KMS-11 (cell line): Measurements from ENCODE around the gene ZNF208.
"Not testable (repeated sequence)": the region's sequence is repeated elsewhere in the genome, so short reads cannot be mapped to it uniquely, and the experiment has no call there.

Experiments
- H2AFZ ChIP-seq: fragments of 200-600 bp; sonication (generic); 2 replicates; pipeline ENCODE4 v1.6.1; 2016; ENCODE audit warnings: antibody characterized with exemption, mixed run types, low read depth
- H3K27ac ChIP-seq: fragments of 200-600 bp; sonication (generic); 2 replicates; pipeline ENCODE4 v1.6.1; 2016; ENCODE audit warnings: mild to moderate bottlenecking, mixed run types
- H3K27me3 ChIP-seq: fragments of 200-600 bp; sonication (generic); 2 replicates; pipeline ENCODE4 v1.6.1; 2017; ENCODE audit warnings: mild to moderate bottlenecking, low read depth, mixed run types, moderate library complexity; ENCODE audit not compliant: insufficient read depth
- H3K36me3 ChIP-seq: fragments of 200-600 bp; sonication (generic); 2 replicates; pipeline ENCODE4 v1.6.1; 2017; ENCODE audit warnings: mild to moderate bottlenecking, mixed run types; ENCODE audit not compliant: insufficient read depth
- H3K4me1 ChIP-seq: fragments of 200-600 bp; sonication (generic); 2 replicates; pipeline ENCODE4 v1.6.1; 2016; ENCODE audit warnings: mild to moderate bottlenecking, low read depth, mixed run types; ENCODE audit not compliant: poor library complexity, severe bottlenecking
- H3K4me2 ChIP-seq: fragments of 200-600 bp; sonication (generic); 2 replicates; pipeline ENCODE4 v1.7.0; 2016; ENCODE audit warnings: mild to moderate bottlenecking, mixed run types
- H3K4me3 ChIP-seq: fragments of 200-600 bp; sonication (generic); IDR thresholded peaks from 2 replicates; pipeline ENCODE4 v1.6.1; 2017; ENCODE audit warnings: low read depth, low read length, mixed read lengths; ENCODE audit not compliant: insufficient read depth
- H3K79me2 ChIP-seq: fragments of 200-600 bp; sonication (generic); 2 replicates; pipeline ENCODE4 v1.6.1; 2016; ENCODE audit warnings: low read depth, mixed run types; ENCODE audit not compliant: insufficient read depth
- H3K9ac ChIP-seq: fragments of 200-600 bp; sonication (generic); 2 replicates; pipeline ENCODE4 v1.6.1; 2016; ENCODE audit warnings: mild to moderate bottlenecking, mixed run types
- H4K20me1 ChIP-seq: fragments of 200-600 bp; sonication (generic); 2 replicates; pipeline ENCODE4 v1.6.1; 2016; ENCODE audit warnings: mild to moderate bottlenecking, mixed run types; ENCODE audit not compliant: insufficient read depth
- CTCF ChIP-seq: fragments of 200-600 bp; sonication (generic); conservative IDR thresholded peaks from 2 replicates; pipeline ENCODE4 v1.6.1; 2017; ENCODE audit warnings: low read depth, mild to moderate bottlenecking, antibody characterized with exemption, low read length, moderate library complexity, mixed read lengths

Gene ZNF208

DNA sequence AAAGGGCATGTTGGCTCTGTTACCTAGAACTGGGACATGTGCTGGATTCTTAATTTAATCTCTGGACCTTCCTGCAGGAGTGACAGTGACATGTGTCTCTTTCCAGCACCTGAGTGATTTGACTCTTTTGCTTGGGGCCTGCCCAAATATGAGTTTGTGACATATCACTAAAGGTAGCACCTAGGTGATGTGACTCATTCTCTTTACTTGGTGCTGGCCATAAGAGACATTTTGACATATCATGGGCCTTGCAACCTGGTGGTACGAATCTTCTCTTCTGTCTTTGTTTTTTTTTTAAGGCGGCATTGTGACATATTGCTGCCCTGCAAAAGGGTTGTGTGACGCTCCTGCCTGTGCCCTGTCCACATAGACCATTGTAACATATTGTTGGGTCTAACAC lies 108.9 kb downstream of the ZNF208 start:
- Histone ChIP-seq H3K4me3 (no peak overlapping the region), H3K79me2 (no peaks in the 10 kb centered on the region), H4K20me1 (no peaks in the 10 kb centered on the region), H3K27ac (no peak overlapping the region), H3K36me3 (no peaks in the 10 kb centered on the region), H3K27me3 (no peaks in the 10 kb centered on the region), H3K9ac (no peak overlapping the region), H2AFZ (no peak overlapping the region), H3K4me2 (no peak overlapping the region), H3K4me1 (no peaks in the 10 kb centered on the region)
- no peak for TF ChIP-seq CTCF

DNA sequence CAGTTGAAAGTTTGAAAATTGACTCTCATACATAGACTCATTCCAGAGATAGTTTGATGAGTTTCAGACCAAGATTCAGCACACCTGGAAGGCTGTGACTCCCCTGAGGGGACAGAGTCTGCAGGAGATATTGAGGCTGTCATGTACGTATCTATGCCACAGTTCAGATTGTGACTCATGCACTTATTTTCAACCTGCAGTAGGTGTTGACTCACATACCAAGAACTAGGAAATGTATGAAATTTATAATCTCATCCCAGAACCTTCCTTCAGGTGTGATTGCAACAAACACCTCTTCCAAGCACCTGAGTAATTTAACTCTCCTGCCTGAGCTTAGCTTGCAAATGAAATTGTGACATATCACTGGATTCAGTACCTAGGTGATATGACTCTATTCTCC lies 110.3 kb downstream of the ZNF208 start:
- Histone ChIP-seq H3K4me2 (no peak overlapping the region), H2AFZ (no peak overlapping the region), H3K4me1 (no peaks in the 10 kb centered on the region), H3K9ac (no peak overlapping the region), H3K36me3 (no peaks in the 10 kb centered on the region), H3K4me3 (no peak overlapping the region), H3K27ac (no peak overlapping the region), H3K79me2 (no peaks in the 10 kb centered on the region), H4K20me1 (no peaks in the 10 kb centered on the region), H3K27me3 (no peaks in the 10 kb centered on the region)
- TF ChIP-seq CTCF: no peak

DNA sequence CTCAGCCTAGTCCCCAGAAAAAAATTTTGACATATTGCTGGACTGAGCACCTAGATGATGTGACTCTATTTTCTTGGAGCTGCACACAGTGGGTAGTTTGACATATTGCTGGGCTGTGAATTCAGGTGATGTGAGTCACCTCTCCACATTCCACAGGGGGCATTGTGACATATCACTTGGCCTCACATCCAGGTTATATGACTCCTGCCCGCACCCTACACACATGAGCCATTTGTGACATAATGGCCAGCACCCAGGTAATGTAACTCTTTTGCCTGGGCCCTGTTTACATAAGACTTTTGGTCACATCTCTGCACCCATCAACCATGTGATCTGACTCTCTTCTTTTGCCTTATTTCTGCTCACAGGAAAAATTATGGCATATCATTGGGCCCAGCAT lies 119.7 kb downstream of the ZNF208 start:
- Histone ChIP-seq H3K4me1 (no peaks in the 10 kb centered on the region), H3K4me3 (no peak overlapping the region)

GRCh38 chr19:21890017-21890416 lies 120.7 kb downstream of the ZNF208 start:
- H3K27me3 ChIP-seq, H2AFZ ChIP-seq, H3K4me3 ChIP-seq, H3K9ac ChIP-seq, H3K79me2 ChIP-seq, H3K4me2 ChIP-seq, H3K4me1 ChIP-seq, H4K20me1 ChIP-seq, H3K36me3 ChIP-seq, H3K27ac ChIP-seq: not testable (repeated sequence)

More for the DNA sequence above, 119.7 kb downstream of the ZNF208 start:
- Histone ChIP-seq H3K79me2 (no peaks in the 10 kb centered on the region), H3K27me3 (no peaks in the 10 kb centered on the region), H3K27ac (no peak overlapping the region), H3K36me3 (no peaks in the 10 kb centered on the region), H4K20me1 (no peaks in the 10 kb centered on the region), H3K9ac (no peak overlapping the region), H3K4me2 (no peak overlapping the region), H2AFZ (no peak overlapping the region)
- TF ChIP-seq CTCF: no peak

- H4K20me1 ChIP-seq, H3K27ac ChIP-seq, H3K4me3 ChIP-seq, H2AFZ ChIP-seq, H3K9ac ChIP-seq, H3K4me2 ChIP-seq, H3K4me1 ChIP-seq, H3K27me3 ChIP-seq, H3K36me3 ChIP-seq, H3K79me2 ChIP-seq: not testable (repeated sequence)
Observed at GRCh38 chr19:21885516-21885915, 125.2 kb downstream of the ZNF208 start.

- not testable (repeated sequence) for H3K27me3 ChIP-seq, H3K4me2 ChIP-seq, H3K27ac ChIP-seq, H3K36me3 ChIP-seq, H2AFZ ChIP-seq, H3K79me2 ChIP-seq, H3K4me3 ChIP-seq, H3K4me1 ChIP-seq, H4K20me1 ChIP-seq, H3K9ac ChIP-seq
Observed at GRCh38 chr19:21884786-21885185, 126.0 kb downstream of the ZNF208 start.
